CD4-positive, CD25-positive, alpha-beta regulatory T cell (primary cell): ENCODE results near the gene LRMDA. TPM values are rescaled to one million over a fixed set of nuclear protein-coding genes. Genes with fewer than 3 reads are reported as not detected.

ENCODE experiments used
- ATAC-seq, 2 donors: fragments of 150-1000 bp; cut with Tn5 transposase; one replicate each; pipeline ENCODE4 v1.10.0; 2021; ENCODE audit warnings: low read depth in 2 of 2, moderate number of reproducible peaks in 2 of 2, moderate library complexity in 1 of 2
- DNase-seq, 3 donors: peaks; one replicate each; pipeline versions ENCODE4 v3.0.0 to v3.0.0-alpha.2; 2012 to 2022; ENCODE audit warnings: mixed read lengths in 1 of 3
- H3K27ac ChIP-seq: one replicate; pipeline ENCODE4 v1.7.0; 2013; ENCODE audit warnings: mild to moderate bottlenecking, low read length; ENCODE audit not compliant: insufficient read depth, poor library complexity, severe bottlenecking
- H3K27me3 ChIP-seq: one replicate; pipeline ENCODE4 v1.7.0; 2013; ENCODE audit warnings: low read length; ENCODE audit not compliant: control insufficient read depth, insufficient read depth
- H3K36me3 ChIP-seq: one replicate; pipeline ENCODE4 v1.7.0; 2013; ENCODE audit warnings: mild to moderate bottlenecking, low read length, moderate library complexity; ENCODE audit not compliant: control insufficient read depth, insufficient read depth
- H3K4me1 ChIP-seq: 2 replicates; pipeline ENCODE4 v1.7.0; 2013; ENCODE audit warnings: mild to moderate bottlenecking, low read length; ENCODE audit not compliant: insufficient read depth, control insufficient read depth, poor library complexity, severe bottlenecking
- H3K4me3 ChIP-seq: one replicate; pipeline ENCODE4 v1.7.0; 2013; ENCODE audit warnings: low read depth, mild to moderate bottlenecking, low read length, moderate library complexity
- H3K9me3 ChIP-seq, 2 experiments: 1 replicate in 1 of 2; 2 replicates in 1 of 2; pipeline ENCODE4 v1.7.0; 2013; ENCODE audit warnings: low read length in 2 of 2, mild to moderate bottlenecking in 1 of 2, moderate library complexity in 1 of 2; ENCODE audit not compliant: control insufficient read depth in 2 of 2
- H3K27ac Mint-ChIP-seq, 3 donors: one replicate each; pipeline ENCODE4 v1.8.0; 2020 to 2022; ENCODE audit warnings: mild to moderate bottlenecking in 3 of 3, mixed read lengths in 3 of 3, moderate library complexity in 2 of 3
- H3K27me3 Mint-ChIP-seq: one replicate; pipeline ENCODE4 v1.8.0; 2022; ENCODE audit warnings: mild to moderate bottlenecking, mixed read lengths
- H3K36me3 Mint-ChIP-seq: one replicate; pipeline ENCODE4 v1.8.0; 2020; ENCODE audit warnings: mixed read lengths
- H3K4me1 Mint-ChIP-seq, 4 donors: one replicate each; pipeline ENCODE4 v1.8.0; 2020 to 2022; ENCODE audit warnings: mixed read lengths in 4 of 4, mild to moderate bottlenecking in 1 of 4
- H3K4me3 Mint-ChIP-seq, 4 donors: one replicate each; pipeline ENCODE4 v1.8.0; 2020 to 2022; ENCODE audit warnings: mild to moderate bottlenecking in 4 of 4, mixed read lengths in 4 of 4, moderate library complexity in 3 of 4
- H3K9me3 Mint-ChIP-seq, 7 donors: one replicate each; pipeline ENCODE4 v1.8.0; 2020 to 2022; ENCODE audit warnings: mixed read lengths in 7 of 7, mild to moderate bottlenecking in 3 of 7, moderate library complexity in 2 of 7
- polyA plus RNA-seq, 4 donors: library from polyadenylated mRNA; unstranded; fragments of 300-500 nt; fragmentation: Illumina TruSeq; gene quantifications; one replicate each; pipeline ENCODE4 v1.2.3, GENCODE V29; 2021
- total RNA-seq: library from RNA; stranded (reverse); gene quantifications from one replicate; pipeline ENCODE4 v1.2.3, GENCODE V29; 2022

LRMDA gene
- total and polyA plus RNA-seq, 5 donors from 2014 or later = 0.10 TPM; not detected in 4

GRCh38 chr10:75634947-75635346 is 203.5 kb downstream of the LRMDA start:
- Histone ChIP-seq H3K9me3 (no peaks in the 10 kb centered on the region), H3K4me1 (no peaks in the 10 kb centered on the region), H3K27ac (no peak overlapping the region), H3K27me3 (peaks cover 3% of the 10 kb centered on the region), H3K36me3 (no peaks in the 10 kb centered on the region), H3K4me3 (no peak overlapping the region)
- ATAC-seq (no peak), DNase-seq (no peak)
- H3K9me3 Mint-ChIP-seq = peaks cover 0 to 2% (median 0%) of the 10 kb centered on the region in 7 donors
- no peak overlapping the region for H3K27ac Mint-ChIP-seq
- peaks cover 4% of the 10 kb centered on the region for H3K27me3 Mint-ChIP-seq
- no peaks in the 10 kb centered on the region for H3K36me3 Mint-ChIP-seq
- no peak overlapping the region for H3K4me3 Mint-ChIP-seq
- H3K4me1 Mint-ChIP-seq = no peaks in the 10 kb centered on the region

GRCh38 chr10:75638752-75639151 is 207.3 kb downstream of the LRMDA start:
- H3K36me3 ChIP-seq = no peaks in the 10 kb centered on the region
- no peak overlapping the region for H3K4me3 ChIP-seq
- no peaks in the 10 kb centered on the region for H3K4me1 ChIP-seq
- Mint-ChIP-seq H3K27ac (no peak overlapping the region), H3K4me3 (no peak overlapping the region), H3K4me1 (no peaks in the 10 kb centered on the region), H3K9me3 (no peaks in the 10 kb centered on the region), H3K36me3 (no peaks in the 10 kb centered on the region), H3K27me3 (peaks cover 5% of the 10 kb centered on the region)
- H3K27me3 ChIP-seq = no peaks in the 10 kb centered on the region
- no peaks in the 10 kb centered on the region for H3K9me3 ChIP-seq
- ATAC-seq (no peak), DNase-seq (no peak)
- H3K27ac ChIP-seq = no peak overlapping the region

- H3K4me3 Mint-ChIP-seq = no peak overlapping the region
- H3K4me1 Mint-ChIP-seq = no peaks in the 10 kb centered on the region
- Histone ChIP-seq H3K27me3 (no peaks in the 10 kb centered on the region), H3K9me3 (no peaks in the 10 kb centered on the region), H3K4me1 (no peaks in the 10 kb centered on the region), H3K27ac (no peak overlapping the region), H3K4me3 (no peak overlapping the region), H3K36me3 (no peaks in the 10 kb centered on the region)
- H3K9me3 Mint-ChIP-seq = no peaks in the 10 kb centered on the region
- peak overlapping the region in 1 of 3 donors; percentile 70 for H3K27ac Mint-ChIP-seq
- ATAC-seq = no peak
- no peaks in the 10 kb centered on the region for H3K36me3 Mint-ChIP-seq
- peaks cover 5% of the 10 kb centered on the region for H3K27me3 Mint-ChIP-seq
- no peak for DNase-seq
These were observed 208.3 kb downstream of the LRMDA start for GRCh38 chr10:75639736-75640135.

GRCh38 chr10:75640381-75640780 is 209.0 kb downstream of the LRMDA start:
- H3K4me3 ChIP-seq = no peak overlapping the region
- no peaks in the 10 kb centered on the region for H3K36me3 Mint-ChIP-seq
- H3K9me3 Mint-ChIP-seq = no peaks in the 10 kb centered on the region
- no peak overlapping the region for H3K27ac Mint-ChIP-seq
- no peak overlapping the region for H3K27ac ChIP-seq
- no peaks in the 10 kb centered on the region for H3K4me1 Mint-ChIP-seq
- H3K9me3 ChIP-seq = no peaks in the 10 kb centered on the region
- DNase-seq = no peak
- peaks cover 5% of the 10 kb centered on the region for H3K27me3 Mint-ChIP-seq
- H3K4me3 Mint-ChIP-seq = no peak overlapping the region
- H3K27me3 ChIP-seq = no peaks in the 10 kb centered on the region
- ATAC-seq = no peak
- H3K36me3 ChIP-seq = no peaks in the 10 kb centered on the region
- no peaks in the 10 kb centered on the region for H3K4me1 ChIP-seq

GRCh38 chr10:75640803-75641202 is 209.4 kb downstream of the LRMDA start:
- no peaks in the 10 kb centered on the region for H3K4me1 ChIP-seq
- no peaks in the 10 kb centered on the region for H3K36me3 ChIP-seq
- H3K4me3 Mint-ChIP-seq = no peak overlapping the region
- H3K27me3 Mint-ChIP-seq = peaks cover 5% of the 10 kb centered on the region
- peak overlapping the region in 1 of 3 donors; percentile 64 for H3K27ac Mint-ChIP-seq
- no peaks in the 10 kb centered on the region for H3K9me3 ChIP-seq
- H3K27ac ChIP-seq = no peak overlapping the region
- H3K36me3 Mint-ChIP-seq = no peaks in the 10 kb centered on the region
- no peak for ATAC-seq
- H3K4me3 ChIP-seq = no peak overlapping the region
- no peaks in the 10 kb centered on the region for H3K9me3 Mint-ChIP-seq
- H3K4me1 Mint-ChIP-seq = no peaks in the 10 kb centered on the region
- no peaks in the 10 kb centered on the region for H3K27me3 ChIP-seq
- no peak for DNase-seq

- no peaks in the 10 kb centered on the region for H3K9me3 ChIP-seq
- no peaks in the 10 kb centered on the region for H3K36me3 Mint-ChIP-seq
- H3K27me3 Mint-ChIP-seq = peaks cover 5% of the 10 kb centered on the region
- H3K4me1 Mint-ChIP-seq = no peaks in the 10 kb centered on the region
- DNase-seq (no peak), ATAC-seq (no peak)
- H3K4me3 Mint-ChIP-seq = no peak overlapping the region
- H3K27ac ChIP-seq = no peak overlapping the region
- H3K4me3 ChIP-seq = no peak overlapping the region
- peaks cover 0 to 1% (median 0%) of the 10 kb centered on the region in 7 donors for H3K9me3 Mint-ChIP-seq
- H3K4me1 ChIP-seq = no peaks in the 10 kb centered on the region
- no peaks in the 10 kb centered on the region for H3K36me3 ChIP-seq
- H3K27ac Mint-ChIP-seq = no peak overlapping the region
- H3K27me3 ChIP-seq = no peaks in the 10 kb centered on the region
These were observed 212.0 kb downstream of the LRMDA start for GRCh38 chr10:75643405-75643804.

- peaks cover 5% of the 10 kb centered on the region for H3K27me3 Mint-ChIP-seq
- H3K4me3 ChIP-seq = no peak overlapping the region
- no peaks in the 10 kb centered on the region for H3K36me3 Mint-ChIP-seq
- H3K4me3 Mint-ChIP-seq = no peak overlapping the region
- no peaks in the 10 kb centered on the region for H3K4me1 Mint-ChIP-seq
- H3K27ac ChIP-seq = no peak overlapping the region
- no peaks in the 10 kb centered on the region for H3K27me3 ChIP-seq
- no peak overlapping the region for H3K27ac Mint-ChIP-seq
- no peaks in the 10 kb centered on the region for H3K9me3 ChIP-seq
- H3K36me3 ChIP-seq = no peaks in the 10 kb centered on the region
- DNase-seq (no peak), ATAC-seq (no peak)
- H3K9me3 Mint-ChIP-seq = peaks cover 0 to 1% (median 0%) of the 10 kb centered on the region in 7 donors
- no peaks in the 10 kb centered on the region for H3K4me1 ChIP-seq
These were observed 212.7 kb downstream of the LRMDA start for GRCh38 chr10:75643944-75644692.

- H3K9me3 ChIP-seq = no peaks in the 10 kb centered on the region
- no peak overlapping the region for H3K4me3 ChIP-seq
- H3K27ac ChIP-seq = no peak overlapping the region
- no peaks in the 10 kb centered on the region for H3K4me1 ChIP-seq
- peaks cover 0 to 1% (median 0%) of the 10 kb centered on the region in 7 donors for H3K9me3 Mint-ChIP-seq
- no peak for DNase-seq
- H3K27me3 ChIP-seq = no peaks in the 10 kb centered on the region
- H3K36me3 Mint-ChIP-seq = no peaks in the 10 kb centered on the region
- no peak overlapping the region for H3K27ac Mint-ChIP-seq
- ATAC-seq = no peak
- peaks cover 4% of the 10 kb centered on the region for H3K27me3 Mint-ChIP-seq
- no peak overlapping the region for H3K4me3 Mint-ChIP-seq
- H3K4me1 Mint-ChIP-seq = no peaks in the 10 kb centered on the region
- no peaks in the 10 kb centered on the region for H3K36me3 ChIP-seq
These were observed 214.3 kb downstream of the LRMDA start for GRCh38 chr10:75645704-75646103.
